Measurements from ENCODE around the gene OR2S2. TPM values are rescaled to one million over a fixed set of nuclear protein-coding genes. Genes with fewer than 3 reads are reported as not detected.
"Not testable (repeated sequence)": the region's sequence is repeated elsewhere in the genome, so short reads cannot be mapped to it uniquely, and the experiment has no call there.

The OR2S2 gene
- total RNA-seq, 4 donors from 2014 or later = not detected

GRCh38 chr9:35996358-35996970 lies 38.5 kb upstream of the OR2S2 start:
- whole genome bisulfite sequencing = 57% methylated on average over 1 of the region's 1 CpG
- H3K4me1 ChIP-seq = no peaks in the 10 kb centered on the region
- DNase-seq (ENCODE audit: low spot score in 2 of 2) = no peak
- H3K4me3 ChIP-seq = no peak overlapping the region
- no peaks in the 10 kb centered on the region for H3K9me3 ChIP-seq
- TF ChIP-seq POLR2A (IDR thresholded peaks at IDR 0.05) (no peak), EP300 (IDR thresholded peaks at IDR 0.05) (no peak), POLR2AphosphoS5 (IDR thresholded peaks at IDR 0.05) (no peak)
- TF ChIP-seq, protein P1, sequence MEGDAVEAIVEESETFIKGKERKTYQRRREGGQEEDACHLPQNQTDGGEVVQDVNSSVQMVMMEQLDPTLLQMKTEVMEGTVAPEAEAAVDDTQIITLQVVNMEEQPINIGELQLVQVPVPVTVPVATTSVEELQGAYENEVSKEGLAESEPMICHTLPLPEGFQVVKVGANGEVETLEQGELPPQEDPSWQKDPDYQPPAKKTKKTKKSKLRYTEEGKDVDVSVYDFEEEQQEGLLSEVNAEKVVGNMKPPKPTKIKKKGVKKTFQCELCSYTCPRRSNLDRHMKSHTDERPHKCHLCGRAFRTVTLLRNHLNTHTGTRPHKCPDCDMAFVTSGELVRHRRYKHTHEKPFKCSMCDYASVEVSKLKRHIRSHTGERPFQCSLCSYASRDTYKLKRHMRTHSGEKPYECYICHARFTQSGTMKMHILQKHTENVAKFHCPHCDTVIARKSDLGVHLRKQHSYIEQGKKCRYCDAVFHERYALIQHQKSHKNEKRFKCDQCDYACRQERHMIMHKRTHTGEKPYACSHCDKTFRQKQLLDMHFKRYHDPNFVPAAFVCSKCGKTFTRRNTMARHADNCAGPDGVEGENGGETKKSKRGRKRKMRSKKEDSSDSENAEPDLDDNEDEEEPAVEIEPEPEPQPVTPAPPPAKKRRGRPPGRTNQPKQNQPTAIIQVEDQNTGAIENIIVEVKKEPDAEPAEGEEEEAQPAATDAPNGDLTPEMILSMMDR (IDR thresholded peaks at IDR 0.05) = no peak
- H3K27me3 ChIP-seq = peaks cover 3% of the 10 kb centered on the region
- H3K36me3 ChIP-seq = no peaks in the 10 kb centered on the region
- no peak overlapping the region for H3K27ac ChIP-seq

- Histone ChIP-seq H3K27me3 (peaks cover 3% of the 10 kb centered on the region), H3K9me3 (no peaks in the 10 kb centered on the region), H3K4me1 (no peaks in the 10 kb centered on the region), H3K36me3 (no peaks in the 10 kb centered on the region), H3K27ac (no peak overlapping the region), H3K4me3 (no peak overlapping the region)
- DNase-seq (ENCODE audit: low spot score in 2 of 2) = no peak
- TF ChIP-seq, protein P1 (IDR thresholded peaks at IDR 0.05) = no peak
- TF ChIP-seq POLR2A (IDR thresholded peaks at IDR 0.05) (no peak), EP300 (IDR thresholded peaks at IDR 0.05) (no peak), POLR2AphosphoS5 (IDR thresholded peaks at IDR 0.05) (no peak)
- 69% methylated on average over 2 of the region's 2 CpGs for WGBS
Measured at GRCh38 chr9:35994959-35995358, 37.0 kb upstream of the OR2S2 start.

DNA sequence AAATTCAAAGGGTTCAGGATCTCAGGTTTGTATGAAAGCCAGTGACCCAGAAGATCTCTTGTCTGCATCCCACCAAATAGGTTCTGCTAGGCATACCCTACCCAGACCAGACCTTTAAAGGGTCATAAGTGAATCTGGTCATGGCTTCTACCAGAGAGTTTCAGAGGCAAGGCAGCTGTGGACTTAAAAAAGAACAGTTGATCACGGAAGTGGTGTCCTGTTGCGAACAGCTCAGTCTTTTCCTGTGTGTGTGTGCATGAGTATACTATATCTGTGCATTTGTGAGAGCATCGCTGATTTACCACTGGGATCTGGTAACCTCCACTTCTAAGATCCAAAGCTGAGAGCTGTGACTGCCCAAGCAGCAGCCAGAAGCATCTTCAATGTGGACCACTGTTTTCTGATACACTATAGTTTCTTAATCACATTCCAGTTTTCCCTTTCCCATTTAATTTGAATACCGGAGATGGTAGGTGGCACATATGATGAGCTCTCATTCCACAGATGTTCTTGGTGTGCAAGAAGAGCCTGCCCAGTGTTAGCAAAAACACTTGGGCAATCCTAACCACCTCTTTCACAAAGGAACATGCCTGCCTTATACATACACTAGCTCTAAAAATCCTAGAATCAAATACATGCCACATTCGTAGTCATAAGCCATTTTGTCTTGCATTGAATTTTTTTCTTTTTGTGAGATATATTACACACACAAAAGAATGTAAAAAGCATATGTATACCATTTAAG lies 36.2 kb upstream of the OR2S2 start:
- 57% methylated on average over 5 of the region's 5 CpGs for WGBS
- no peaks in the 10 kb centered on the region for H3K9me3 ChIP-seq
- peaks cover 4% of the 10 kb centered on the region for H3K27me3 ChIP-seq
- no peak overlapping the region for H3K4me3 ChIP-seq
- no peak for TF ChIP-seq POLR2AphosphoS5 (IDR thresholded peaks at IDR 0.05)
- TF ChIP-seq, protein P1 (IDR thresholded peaks at IDR 0.05) = no peak
- TF ChIP-seq EP300 (IDR thresholded peaks at IDR 0.05) = no peak
- TF ChIP-seq POLR2A (IDR thresholded peaks at IDR 0.05) = no peak
- H3K4me1 ChIP-seq = no peaks in the 10 kb centered on the region
- H3K36me3 ChIP-seq = no peaks in the 10 kb centered on the region
- H3K27ac ChIP-seq = no peak overlapping the region
- no peak for DNase-seq (ENCODE audit: low spot score in 2 of 2)

DNA sequence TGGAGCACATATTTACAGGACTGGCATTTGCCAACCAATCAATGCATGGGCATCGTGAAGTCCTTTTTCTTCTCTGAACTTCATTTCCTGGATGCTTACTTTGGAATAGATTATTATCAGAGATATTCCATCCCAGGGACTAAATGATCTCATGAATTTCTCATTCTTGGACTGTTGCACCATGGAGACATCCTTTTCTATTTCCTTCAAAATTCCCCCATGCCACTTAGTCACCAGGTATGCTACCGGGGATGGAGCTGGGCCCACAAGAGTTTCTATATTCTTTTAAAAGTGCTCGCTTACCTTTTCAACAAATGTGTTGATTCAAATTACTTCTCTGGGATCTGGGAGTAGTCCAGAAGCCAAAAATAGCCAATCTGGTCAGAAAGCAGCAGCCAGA lies 35.2 kb upstream of the OR2S2 start:
- not testable (repeated sequence) for H3K9me3 ChIP-seq; H3K4me1 ChIP-seq; H3K27me3 ChIP-seq; H3K27ac ChIP-seq; H3K4me3 ChIP-seq; H3K36me3 ChIP-seq; DNase-seq (ENCODE audit: low spot score in 2 of 2)
- 83% methylated on average over 3 of the region's 3 CpGs for WGBS

- Histone ChIP-seq H3K4me1 (no peaks in the 10 kb centered on the region), H3K9me3 (no peaks in the 10 kb centered on the region), H3K27me3 (peaks cover 4% of the 10 kb centered on the region), H3K36me3 (no peaks in the 10 kb centered on the region), H3K4me3 (no peak overlapping the region), H3K27ac (no peak overlapping the region)
- TF ChIP-seq POLR2AphosphoS5 (IDR thresholded peaks at IDR 0.05) (no peak), EP300 (IDR thresholded peaks at IDR 0.05) (no peak), POLR2A (IDR thresholded peaks at IDR 0.05) (no peak)
- TF ChIP-seq, protein P1 (IDR thresholded peaks at IDR 0.05) = no peak
- no peak for DNase-seq (ENCODE audit: low spot score in 2 of 2)
- 73% methylated on average over 3 of the region's 3 CpGs for WGBS
Measured at GRCh38 chr9:35990155-35990554, 32.2 kb upstream of the OR2S2 start.

Measured in suprapubic skin (tissue), 4 donors.